MM.1S (cell line): Measurements from ENCODE around the gene KLHL3.

ENCODE experiments used
- CTCF ChIP-seq: fragments of 300-600 bp; sonication (generic); IDR thresholded peaks from 2 replicates; pipeline ENCODE4 v1.5.1; 2016; ENCODE audit warnings: antibody characterized with exemption, low read length, mixed read lengths
- EZH2phosphoT487 ChIP-seq: fragments of 300-600 bp; sonication (generic); IDR thresholded peaks from 2 replicates; pipeline ENCODE4 v1.6.1; 2018; ENCODE audit warnings: antibody characterized with exemption, low read length

- no peak for TF ChIP-seq EZH2phosphoT487
- TF ChIP-seq CTCF = no peak
Observed at GRCh38 chr5:137636830-137637714, 98.8 kb downstream of the KLHL3 start.
